ENCODE data around the gene CNTD1.

DNA sequence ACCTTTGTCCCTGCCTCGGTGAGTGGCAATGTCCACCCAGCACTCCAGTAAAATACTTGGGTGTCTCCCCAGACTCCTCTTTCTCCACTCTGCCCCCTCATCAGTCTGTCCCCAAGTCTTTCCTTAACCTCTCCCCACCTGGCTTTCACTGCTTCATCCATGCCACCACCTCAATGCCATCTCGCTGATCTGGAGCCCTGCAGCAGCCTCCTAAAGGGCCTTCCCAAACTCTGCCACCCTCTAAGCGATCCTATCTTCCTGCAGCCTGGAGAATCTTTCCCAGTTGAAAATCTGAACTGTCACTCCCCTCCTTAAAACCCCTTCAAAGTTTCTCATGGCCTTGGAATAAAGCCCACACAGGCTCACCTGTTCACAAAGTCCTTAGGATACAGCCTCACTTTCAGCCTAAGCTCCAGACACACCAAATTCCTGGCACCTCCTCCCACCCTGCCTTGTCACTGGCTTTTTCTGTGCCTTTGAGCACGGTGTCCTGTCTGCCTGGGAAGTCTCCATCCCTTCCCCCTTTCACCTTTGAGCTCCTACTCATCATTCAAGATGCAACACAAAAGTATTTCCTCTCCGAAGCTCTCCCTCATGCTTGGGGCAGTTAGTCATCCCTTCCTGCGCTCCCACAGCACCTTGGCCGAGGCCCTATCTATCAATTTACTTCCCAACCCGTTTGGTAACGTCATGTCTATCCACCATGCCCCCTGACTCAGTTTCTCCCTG is 15.4 kb upstream of the CNTD1 start:
- TF ChIP-seq CTCF (IDR thresholded peaks at IDR 0.05; ENCODE audit: insufficient read depth, low read depth, low read length) = no peak
- no peak for TF ChIP-seq EZH2 (IDR thresholded peaks at IDR 0.05; ENCODE audit: insufficient read depth, low read length)
